H1 (cell line): ENCODE measurements around the gene FOXN3. TPM values are rescaled to one million over a fixed set of nuclear protein-coding genes. Genes with fewer than 3 reads are reported as not detected.

Experiments
- CHD1 ChIP-seq: IDR thresholded peaks from 2 replicates; pipeline ENCODE4 v1.6.1; 2012; ENCODE audit warnings: low read depth, low read length, improper control_type of control experiment
- SAP30 ChIP-seq: fragments of 300-600 bp; sonication (generic); IDR thresholded peaks from 2 replicates; pipeline ENCODE4 v1.7.1; 2012; ENCODE audit warnings: low read length, moderate library complexity, mild to moderate bottlenecking, inconsistent platforms; ENCODE audit not compliant: insufficient read depth, insufficient replicate concordance
- TEAD4 ChIP-seq: IDR thresholded peaks from 2 replicates; pipeline ENCODE4 v1.6.1; 2012; ENCODE audit warnings: low read depth, low read length, inconsistent platforms, mixed read lengths
- polyA plus RNA-seq, 7 experiments: library from polyadenylated mRNA; depleted of rRNA in 3 of 7; stranded (reverse) in 5 of 7; unstranded in 2 of 7; fragments of >200 nt in 5 of 7; fragments of 200-250 nt in 2 of 7; gene quantifications; 1 replicate in 5 of 7; 2 replicates in 1 of 7; 4 replicates in 1 of 7; pipeline versions ENCODE4 v1.2.1 to v1.2.3, GENCODE V29; 2011 to 2013; ENCODE audit warnings: missing spikeins in 2 of 7, mixed read lengths in 2 of 7
- total RNA-seq: library from RNA; stranded (reverse); fragmentation: NEBNext Ultra II Directional; extraction: Animal tissue kit (Norgen Biotek cat#: 25700); gene quantifications from 2 replicates; pipeline ENCODE4 v1.2.1, GENCODE V29; 2021
- TF ChIP-seq, protein P1 (sequence below): fragments of 300-600 bp; sonication (generic); IDR thresholded peaks from 2 replicates; pipeline ENCODE4 v1.7.1; 2012; ENCODE audit warnings: low read length, moderate library complexity, mild to moderate bottlenecking, inconsistent platforms; ENCODE audit not compliant: insufficient replicate concordance
- TF ChIP-seq, protein P2 (sequence below): IDR thresholded peaks from 2 replicates; pipeline ENCODE4 v1.6.1; 2012; ENCODE audit warnings: inconsistent platforms

FOXN3 gene
- total and polyA plus RNA-seq, 2 of the 8 experiments (the other 6 are each of a cell fraction or from before 2014, with no cell fraction given): 52.6 to 178 TPM

DNA sequence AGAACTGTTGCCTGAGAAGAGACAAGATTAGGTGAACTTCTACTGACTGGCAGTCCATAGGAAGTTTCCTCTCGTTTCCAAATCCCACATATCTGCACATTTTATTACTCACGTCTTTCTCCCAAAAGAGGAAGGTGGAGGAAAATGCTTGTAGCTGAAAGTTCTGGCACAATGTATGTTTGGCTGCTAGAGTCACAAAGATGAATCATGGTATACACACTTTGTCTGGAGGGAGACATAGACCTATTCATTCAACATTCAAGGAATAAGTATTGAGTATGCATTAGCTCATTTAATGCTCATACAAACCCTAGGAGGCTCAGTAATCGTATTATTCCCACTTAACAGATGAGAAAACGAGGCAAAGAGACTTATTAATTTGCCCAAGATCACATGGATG lies 291.8 kb downstream of the FOXN3 start (continued):
- TF ChIP-seq, protein P1, sequence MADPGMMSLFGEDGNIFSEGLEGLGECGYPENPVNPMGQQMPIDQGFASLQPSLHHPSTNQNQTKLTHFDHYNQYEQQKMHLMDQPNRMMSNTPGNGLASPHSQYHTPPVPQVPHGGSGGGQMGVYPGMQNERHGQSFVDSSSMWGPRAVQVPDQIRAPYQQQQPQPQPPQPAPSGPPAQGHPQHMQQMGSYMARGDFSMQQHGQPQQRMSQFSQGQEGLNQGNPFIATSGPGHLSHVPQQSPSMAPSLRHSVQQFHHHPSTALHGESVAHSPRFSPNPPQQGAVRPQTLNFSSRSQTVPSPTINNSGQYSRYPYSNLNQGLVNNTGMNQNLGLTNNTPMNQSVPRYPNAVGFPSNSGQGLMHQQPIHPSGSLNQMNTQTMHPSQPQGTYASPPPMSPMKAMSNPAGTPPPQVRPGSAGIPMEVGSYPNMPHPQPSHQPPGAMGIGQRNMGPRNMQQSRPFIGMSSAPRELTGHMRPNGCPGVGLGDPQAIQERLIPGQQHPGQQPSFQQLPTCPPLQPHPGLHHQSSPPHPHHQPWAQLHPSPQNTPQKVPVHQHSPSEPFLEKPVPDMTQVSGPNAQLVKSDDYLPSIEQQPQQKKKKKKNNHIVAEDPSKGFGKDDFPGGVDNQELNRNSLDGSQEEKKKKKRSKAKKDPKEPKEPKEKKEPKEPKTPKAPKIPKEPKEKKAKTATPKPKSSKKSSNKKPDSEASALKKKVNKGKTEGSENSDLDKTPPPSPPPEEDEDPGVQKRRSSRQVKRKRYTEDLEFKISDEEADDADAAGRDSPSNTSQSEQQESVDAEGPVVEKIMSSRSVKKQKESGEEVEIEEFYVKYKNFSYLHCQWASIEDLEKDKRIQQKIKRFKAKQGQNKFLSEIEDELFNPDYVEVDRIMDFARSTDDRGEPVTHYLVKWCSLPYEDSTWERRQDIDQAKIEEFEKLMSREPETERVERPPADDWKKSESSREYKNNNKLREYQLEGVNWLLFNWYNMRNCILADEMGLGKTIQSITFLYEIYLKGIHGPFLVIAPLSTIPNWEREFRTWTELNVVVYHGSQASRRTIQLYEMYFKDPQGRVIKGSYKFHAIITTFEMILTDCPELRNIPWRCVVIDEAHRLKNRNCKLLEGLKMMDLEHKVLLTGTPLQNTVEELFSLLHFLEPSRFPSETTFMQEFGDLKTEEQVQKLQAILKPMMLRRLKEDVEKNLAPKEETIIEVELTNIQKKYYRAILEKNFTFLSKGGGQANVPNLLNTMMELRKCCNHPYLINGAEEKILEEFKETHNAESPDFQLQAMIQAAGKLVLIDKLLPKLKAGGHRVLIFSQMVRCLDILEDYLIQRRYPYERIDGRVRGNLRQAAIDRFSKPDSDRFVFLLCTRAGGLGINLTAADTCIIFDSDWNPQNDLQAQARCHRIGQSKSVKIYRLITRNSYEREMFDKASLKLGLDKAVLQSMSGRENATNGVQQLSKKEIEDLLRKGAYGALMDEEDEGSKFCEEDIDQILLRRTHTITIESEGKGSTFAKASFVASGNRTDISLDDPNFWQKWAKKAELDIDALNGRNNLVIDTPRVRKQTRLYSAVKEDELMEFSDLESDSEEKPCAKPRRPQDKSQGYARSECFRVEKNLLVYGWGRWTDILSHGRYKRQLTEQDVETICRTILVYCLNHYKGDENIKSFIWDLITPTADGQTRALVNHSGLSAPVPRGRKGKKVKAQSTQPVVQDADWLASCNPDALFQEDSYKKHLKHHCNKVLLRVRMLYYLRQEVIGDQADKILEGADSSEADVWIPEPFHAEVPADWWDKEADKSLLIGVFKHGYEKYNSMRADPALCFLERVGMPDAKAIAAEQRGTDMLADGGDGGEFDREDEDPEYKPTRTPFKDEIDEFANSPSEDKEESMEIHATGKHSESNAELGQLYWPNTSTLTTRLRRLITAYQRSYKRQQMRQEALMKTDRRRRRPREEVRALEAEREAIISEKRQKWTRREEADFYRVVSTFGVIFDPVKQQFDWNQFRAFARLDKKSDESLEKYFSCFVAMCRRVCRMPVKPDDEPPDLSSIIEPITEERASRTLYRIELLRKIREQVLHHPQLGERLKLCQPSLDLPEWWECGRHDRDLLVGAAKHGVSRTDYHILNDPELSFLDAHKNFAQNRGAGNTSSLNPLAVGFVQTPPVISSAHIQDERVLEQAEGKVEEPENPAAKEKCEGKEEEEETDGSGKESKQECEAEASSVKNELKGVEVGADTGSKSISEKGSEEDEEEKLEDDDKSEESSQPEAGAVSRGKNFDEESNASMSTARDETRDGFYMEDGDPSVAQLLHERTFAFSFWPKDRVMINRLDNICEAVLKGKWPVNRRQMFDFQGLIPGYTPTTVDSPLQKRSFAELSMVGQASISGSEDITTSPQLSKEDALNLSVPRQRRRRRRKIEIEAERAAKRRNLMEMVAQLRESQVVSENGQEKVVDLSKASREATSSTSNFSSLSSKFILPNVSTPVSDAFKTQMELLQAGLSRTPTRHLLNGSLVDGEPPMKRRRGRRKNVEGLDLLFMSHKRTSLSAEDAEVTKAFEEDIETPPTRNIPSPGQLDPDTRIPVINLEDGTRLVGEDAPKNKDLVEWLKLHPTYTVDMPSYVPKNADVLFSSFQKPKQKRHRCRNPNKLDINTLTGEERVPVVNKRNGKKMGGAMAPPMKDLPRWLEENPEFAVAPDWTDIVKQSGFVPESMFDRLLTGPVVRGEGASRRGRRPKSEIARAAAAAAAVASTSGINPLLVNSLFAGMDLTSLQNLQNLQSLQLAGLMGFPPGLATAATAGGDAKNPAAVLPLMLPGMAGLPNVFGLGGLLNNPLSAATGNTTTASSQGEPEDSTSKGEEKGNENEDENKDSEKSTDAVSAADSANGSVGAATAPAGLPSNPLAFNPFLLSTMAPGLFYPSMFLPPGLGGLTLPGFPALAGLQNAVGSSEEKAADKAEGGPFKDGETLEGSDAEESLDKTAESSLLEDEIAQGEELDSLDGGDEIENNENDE: no peak
- TF ChIP-seq, protein P2, sequence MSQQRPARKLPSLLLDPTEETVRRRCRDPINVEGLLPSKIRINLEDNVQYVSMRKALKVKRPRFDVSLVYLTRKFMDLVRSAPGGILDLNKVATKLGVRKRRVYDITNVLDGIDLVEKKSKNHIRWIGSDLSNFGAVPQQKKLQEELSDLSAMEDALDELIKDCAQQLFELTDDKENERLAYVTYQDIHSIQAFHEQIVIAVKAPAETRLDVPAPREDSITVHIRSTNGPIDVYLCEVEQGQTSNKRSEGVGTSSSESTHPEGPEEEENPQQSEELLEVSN: no peak
- TF ChIP-seq TEAD4 (no peak), CHD1 (no peak), SAP30 (no peak)
